ENCODE results near the gene OR52D1.

OR52D1 gene

DNA sequence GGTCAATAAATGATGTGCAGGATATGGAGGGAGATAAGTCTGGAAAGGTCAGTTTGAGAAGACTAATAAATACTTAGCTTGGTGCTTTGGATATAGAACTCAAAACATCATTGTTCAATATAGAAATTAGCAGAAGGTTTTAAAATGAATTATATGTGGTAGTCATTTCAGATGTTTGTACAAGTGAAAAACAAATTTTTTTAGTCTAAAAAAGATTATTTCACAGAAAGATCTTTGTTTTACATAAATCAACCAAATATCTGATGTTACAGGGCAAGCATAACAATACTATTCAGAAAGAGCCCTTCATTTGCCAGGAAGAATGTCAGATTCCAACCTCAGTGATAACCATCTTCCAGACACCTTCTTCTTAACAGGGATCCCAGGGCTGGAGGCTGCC is at the start of gene OR52D1:
Gene OR52D1, plus strand, starts transcription at position 301 of the 400 bp plus-strand sequence. Its CDS starts 22 bp downstream, at position 323.
- DNase-seq (ENCODE audit: low read depth), result no peak

DNA sequence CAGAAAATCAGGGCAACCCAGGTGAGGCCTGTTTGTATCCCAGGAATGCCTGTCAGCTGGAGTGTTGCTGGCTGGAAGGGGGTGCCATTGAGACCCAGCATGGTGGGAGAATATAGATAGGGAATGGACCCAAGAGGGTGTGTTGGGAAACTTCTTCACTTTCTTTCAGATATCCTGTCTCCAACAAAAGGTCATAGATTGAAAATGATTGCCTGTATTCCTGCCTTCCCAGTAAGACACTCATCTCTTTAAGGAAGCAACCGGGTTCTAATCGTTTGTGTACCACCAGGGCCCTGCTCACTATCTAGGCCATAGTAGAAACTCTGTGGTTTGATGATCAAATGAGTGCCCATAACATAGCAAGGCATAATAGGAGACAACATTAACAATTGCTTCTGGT is 47.1 kb upstream of the OR52D1 start, which contains the start of gene OR51I1:
Gene OR51I1, minus strand, starts transcription at position 101 of the 400 bp plus-strand sequence. Its CDS starts 0 bp downstream, at position 101.
- no peak for DNase-seq (ENCODE audit: low read depth)

DNA sequence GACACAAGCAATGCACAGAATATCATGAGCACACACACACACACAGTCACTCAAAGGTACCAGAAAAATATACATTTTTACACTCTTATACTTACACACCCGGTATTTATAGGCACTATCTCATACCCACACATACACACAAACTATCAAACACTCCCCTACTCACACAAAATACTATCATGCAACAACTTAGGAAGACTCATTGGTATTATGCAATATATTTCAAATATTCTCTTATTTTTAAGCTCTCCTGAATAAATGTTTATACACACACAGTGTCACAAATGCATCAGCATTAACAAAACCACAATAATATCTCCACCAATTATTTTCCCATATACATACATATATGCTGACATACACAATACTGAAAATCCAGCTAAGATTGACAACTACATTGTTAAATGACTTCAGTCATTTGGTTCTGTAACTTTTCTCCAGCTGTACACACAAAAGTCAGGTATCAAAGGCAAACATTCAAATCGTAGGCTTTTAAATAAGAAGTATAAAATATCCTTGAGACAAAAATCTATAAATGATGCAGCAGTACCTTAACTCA is 44.6 kb upstream of the OR52D1 start:
- DNase-seq (ENCODE audit: low read depth), result no peak

DNA sequence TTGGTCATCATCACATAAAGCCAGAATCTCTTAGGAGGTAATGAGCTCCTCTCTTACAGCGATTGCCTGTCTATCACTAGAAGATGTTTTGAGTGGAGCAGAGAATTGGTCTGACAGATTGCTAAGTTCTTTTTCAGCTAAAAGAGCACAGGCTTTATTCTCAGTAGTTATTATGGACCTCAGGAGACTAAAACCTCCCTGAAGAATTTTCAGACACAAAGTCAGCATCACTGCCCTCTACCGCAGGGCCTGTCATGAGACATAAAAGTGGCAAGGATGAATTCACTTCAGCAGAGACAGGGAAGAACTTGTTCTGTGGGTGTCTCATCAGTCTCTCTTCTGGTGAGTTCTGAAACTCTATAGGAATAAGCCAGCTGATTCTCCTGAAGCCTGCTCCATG is 39.5 kb upstream of the OR52D1 start, which contains the start of gene OR51I2:
Gene OR51I2, plus strand, starts transcription at position 301 of the 400 bp plus-strand sequence. CDS start 4,166 bp downstream, outside the sequence.
- no peak for DNase-seq (ENCODE audit: low read depth)

DNA sequence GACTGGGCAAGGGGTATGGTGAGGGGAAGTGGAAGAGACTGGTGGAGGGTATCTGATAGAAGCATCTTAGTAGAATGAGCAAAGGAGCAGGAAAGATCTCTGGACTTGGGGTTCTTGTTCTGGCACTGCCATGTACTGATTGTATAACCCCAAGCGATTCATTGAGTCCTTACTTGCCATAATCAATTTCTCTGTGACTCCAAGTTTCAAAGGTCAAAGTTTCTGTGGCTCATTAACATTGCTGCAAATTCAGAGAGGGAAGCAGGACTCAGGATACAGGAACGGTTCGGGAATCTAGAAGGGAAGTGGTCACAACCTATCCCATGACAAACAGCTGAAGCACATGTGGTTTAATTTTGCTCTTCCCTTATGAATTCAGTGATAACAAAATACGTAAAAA is 39.1 kb upstream of the OR52D1 start:
- DNase-seq (ENCODE audit: low read depth), result no peak

DNA sequence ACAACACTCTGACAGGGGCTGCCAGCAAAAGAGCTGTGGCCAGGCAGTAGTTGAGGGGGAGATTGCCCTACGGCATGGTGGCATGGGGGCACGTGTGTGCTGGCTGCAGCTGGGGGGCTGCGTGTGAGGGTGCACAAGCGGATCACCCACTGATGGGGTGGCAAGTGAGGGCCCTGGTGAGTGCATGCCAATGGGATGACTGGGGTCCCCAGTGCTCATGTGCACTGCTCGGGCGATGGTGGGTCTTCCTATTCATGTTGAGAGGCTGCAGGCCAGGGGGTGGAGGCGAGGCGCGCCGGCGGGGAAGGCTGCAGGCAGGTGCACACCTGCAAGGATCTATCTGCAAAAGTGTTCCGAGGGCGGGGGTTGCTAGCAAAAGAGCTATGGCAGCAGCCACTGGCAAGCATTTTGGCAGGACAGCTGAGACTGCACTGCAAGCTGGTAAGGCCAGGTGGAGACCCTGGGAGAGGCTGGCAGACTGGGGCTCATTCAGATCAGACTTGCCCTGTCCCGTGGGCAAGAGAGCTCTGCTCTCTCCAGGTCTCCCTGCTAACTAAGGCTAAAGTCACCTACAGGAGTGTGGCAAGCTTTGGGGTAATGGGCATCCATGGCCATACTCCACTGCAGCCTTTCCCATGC is 27.4 kb upstream of the OR52D1 start:
- no peak for DNase-seq (ENCODE audit: low read depth)

DNA sequence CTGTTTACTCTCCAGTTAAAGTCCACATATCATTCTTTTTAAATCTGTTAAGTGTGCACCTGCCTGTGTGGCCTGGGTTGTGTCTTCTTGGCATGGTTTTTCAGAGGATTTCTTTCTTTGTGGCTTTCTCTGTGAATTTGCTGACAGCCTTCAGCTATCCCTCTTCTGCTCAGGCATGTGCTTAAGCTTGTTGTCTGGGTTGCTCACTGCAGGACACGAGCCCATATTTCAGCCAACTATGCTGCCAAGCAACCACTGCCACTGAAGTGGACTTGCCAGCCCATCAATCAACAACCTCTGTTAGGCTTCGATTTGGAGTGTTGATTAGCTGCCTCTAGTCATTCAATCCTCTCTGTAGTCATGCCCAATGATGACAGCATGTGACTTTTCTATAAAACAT is 21.0 kb upstream of the OR52D1 start:
- DNase-seq (ENCODE audit: low read depth), result no peak

DNA sequence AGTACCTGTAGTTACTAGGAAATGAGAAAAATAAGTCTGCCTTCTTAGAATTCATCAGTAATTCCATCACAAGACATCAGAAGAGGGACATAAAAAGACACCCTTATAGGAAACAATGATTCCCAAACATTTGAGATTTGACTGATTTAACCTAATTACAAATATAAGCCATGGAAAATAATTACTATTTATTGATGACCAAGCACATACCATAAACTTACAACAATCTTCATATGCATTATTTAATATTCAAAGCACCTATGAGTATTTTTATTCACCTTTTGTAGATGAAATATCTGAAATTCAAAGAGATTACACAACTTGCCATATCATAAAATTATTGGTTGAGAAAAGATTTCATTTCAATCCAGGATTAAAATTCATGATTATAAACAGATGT is 14.6 kb upstream of the OR52D1 start:
- no peak for DNase-seq (ENCODE audit: low read depth)

DNA sequence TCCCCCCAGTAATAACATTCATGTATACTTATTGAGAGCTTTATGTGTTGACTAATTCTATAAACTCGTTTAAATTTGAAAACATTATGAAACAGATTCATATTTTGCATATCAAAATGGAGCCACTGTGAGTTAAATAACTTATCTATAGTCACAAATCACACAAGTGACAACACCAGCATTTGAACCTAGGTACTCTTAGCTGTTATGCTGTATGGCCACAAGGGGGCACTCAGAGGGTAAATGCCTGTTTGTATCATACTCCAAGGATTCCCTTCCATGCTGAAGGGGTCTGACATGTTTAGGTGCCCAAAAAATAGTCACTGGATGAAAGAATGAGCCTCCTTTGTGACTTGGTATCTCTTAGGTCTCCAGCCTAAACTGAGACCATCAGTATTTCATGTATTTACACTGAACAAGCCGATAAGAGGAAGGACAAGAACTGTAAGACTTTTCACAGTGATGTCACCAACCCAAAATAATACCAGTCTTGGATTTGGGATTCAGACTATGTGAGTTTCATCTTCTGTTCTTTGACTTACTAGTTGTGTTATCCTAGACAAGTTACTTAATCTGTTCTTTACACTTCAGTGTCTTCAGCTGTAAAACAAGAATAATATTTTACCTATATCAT is 12.2 kb upstream of the OR52D1 start:
- DNase-seq (ENCODE audit: low read depth), result no peak

DNA sequence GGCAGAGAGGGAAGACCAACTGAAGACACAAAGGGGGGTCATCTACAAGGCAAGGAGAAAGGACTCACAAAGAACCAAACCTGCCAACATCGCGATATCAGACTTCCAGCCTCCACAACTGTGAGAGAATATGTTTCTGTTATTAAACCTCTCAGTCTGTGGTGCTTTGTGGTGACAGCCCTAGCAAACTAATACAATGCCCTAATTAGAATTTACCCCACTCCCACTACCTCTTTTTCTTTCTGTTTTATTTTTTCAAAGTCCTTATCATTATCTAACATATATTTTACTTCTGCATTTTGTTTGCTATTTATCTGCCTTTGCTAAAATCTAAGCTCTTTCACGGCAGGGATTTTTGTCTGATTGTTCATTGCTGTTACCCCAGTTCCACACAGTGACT is 2.5 kb upstream of the OR52D1 start:
- DNase-seq (ENCODE audit: low read depth), result no peak

DNA sequence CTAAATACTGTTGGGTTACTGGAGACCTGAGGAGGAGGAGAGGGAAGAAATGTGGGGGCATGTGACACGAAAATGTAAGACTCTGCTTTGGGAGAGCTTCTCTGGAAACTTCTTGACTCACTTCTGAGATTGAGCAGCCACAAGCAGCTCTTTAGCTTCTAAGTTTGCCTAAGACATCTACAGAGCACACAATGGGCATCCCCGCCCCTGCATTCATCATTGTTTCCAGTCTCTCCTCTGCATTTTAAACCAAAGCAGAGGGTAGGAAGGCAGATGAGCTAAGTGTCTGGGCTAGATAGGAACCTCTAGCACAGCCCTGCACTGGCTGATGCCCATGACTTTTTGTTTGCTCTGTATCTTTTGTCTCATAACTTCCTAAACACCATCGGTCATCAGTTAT is 2.1 kb upstream of the OR52D1 start:
- DNase-seq (ENCODE audit: low read depth), result no peak

DNA sequence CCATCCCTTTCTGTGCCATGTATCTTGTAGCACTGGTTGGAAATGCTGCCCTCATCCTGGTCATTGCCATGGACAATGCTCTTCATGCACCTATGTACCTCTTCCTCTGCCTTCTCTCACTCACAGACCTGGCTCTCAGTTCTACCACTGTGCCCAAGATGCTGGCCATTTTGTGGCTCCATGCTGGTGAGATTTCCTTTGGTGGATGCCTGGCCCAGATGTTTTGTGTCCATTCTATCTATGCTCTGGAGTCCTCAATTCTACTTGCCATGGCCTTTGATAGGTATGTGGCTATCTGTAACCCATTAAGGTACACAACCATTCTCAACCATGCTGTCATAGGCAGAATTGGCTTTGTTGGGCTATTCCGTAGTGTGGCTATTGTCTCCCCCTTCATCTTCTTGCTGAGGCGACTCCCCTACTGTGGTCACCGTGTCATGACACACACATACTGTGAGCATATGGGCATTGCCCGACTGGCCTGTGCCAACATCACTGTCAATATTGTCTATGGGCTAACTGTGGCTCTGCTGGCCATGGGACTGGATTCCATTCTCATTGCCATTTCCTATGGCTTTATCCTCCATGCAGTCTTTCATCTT is 414 bp downstream of the OR52D1 start:
- DNase-seq (ENCODE audit: low read depth), result no peak

DNA sequence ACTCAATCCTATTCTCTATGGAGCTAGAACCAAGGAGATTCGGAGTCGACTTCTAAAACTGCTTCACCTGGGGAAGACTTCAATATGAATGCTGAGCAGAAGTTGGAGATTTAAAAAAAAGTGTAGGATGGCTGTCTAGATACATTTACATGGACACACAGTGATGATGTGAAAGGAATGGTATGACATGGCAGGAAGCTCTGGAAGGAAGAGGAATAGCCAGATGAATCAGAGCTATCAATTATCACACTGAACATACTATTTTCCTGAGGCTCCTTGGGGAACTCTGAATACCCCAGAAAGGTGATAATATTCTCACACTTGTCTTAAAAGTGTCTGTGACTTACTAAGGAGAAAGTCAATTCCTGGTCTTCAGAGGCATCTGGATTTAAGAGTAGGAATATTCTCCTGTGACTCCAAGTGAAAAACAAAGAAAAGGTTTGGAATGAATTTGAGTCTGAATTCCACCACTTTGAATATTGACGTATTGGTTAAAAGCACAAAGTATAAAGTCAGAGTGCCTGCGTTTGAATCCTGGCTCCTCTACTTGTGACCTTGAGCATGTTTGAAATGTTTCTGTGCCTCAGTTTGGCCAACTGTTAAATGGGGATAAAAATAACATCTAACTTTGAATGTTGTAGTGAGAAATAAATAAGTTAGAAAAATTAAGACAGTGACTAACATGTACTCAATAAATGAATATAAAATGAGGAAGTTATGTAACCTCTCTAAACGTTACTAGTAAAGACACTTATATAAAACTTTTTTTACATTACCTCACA is 1.3 kb downstream of the OR52D1 start:
- DNase-seq (ENCODE audit: low read depth), result no peak

DNA sequence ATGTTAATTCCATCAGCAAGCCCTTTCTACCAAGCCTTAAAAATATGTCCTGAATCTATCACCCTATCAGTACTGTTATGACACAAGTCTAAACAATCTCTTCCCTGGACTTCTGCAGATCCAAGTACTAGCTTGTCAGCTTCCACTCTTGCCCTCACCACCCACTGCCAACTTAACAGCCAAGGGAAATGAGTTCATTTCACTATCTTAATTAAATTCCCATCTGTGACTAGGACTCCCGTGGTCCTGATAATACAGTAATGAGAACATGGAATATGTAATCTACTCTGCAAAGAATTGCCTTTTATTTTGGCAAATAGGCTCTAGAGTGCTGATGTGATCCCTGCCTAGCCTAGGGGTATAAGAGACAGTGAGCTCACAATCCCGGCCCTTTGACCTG is 11.2 kb downstream of the OR52D1 start:
- DNase-seq (ENCODE audit: low read depth), result no peak

DNA sequence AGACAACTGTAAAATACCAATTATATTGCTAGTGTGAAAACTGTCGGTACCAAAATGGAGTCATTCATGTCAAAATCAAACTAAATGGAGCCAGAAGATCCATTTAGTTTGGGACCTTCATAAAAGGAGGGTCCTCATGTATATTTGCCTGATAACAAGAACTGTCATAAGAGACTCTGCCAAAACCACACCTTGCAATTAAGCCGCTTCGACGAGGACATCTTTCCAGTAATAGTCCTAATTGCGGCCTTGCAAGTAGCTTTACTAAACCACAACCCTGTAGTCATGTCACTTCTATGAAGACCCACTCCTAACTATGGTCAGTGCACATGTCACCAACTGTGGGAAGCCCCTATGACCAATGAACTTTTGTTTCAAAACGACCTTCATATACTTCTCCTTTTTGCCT is 11.9 kb downstream of the OR52D1 start:
- DNase-seq (ENCODE audit: low read depth), result no peak

DNA sequence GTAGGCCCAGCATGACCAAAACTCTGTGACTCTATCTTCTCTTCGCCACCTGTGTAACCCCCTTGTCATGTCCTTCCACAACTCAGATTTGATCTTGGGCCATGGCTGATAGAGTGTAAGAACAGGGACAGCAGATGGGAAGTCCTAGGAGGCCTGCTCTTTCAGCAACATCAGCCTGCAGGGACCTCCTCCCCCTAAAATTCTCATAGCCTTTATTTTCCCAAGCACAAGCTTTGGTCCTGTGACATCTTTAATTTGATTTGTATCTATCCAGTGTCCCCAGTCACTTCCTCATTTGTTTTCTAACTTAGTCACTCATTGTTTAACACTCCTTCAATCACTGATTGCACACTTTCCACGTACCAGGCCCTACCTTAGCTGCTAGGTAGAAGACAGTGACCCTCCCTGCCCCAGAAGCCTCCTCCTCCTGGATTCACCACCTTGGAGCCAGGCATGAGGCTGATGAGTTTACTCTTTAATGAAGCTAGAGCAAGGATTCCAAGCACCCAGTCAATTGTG is 16.0 kb downstream of the OR52D1 start:
- DNase-seq (ENCODE audit: low read depth), result no peak

DNA sequence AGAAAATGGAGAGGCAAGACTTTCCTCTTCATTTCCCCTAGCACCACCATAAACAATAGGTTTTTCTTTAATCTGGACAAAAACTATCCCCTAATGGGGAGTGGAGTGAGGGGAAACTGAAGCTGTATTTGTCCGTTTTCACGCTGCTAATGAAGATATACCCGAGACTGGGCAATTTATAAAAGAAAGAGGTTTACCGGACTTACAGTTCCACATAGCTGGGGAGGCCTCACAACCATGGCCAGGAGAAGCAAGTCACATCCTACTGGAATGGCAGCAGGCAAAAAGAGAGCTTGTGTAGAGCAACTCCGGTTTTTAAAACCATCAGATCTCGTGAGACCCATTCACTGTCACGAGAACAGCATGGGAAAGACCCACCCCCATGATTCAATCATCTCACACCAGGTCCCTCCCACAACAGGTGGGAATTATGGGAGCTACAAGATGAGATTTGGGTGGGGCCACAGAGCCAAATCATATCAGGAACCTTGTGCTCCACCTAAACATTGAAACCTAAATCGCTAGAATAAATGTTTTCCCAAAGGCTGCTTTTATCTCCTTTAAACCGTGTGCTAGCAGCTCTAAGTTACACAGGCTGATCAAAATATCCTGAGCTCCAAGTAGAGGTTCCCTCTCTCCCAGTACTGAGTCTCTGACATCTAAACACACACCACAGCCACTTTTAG is 17.0 kb downstream of the OR52D1 start:
- DNase-seq (ENCODE audit: low read depth), result no peak

DNA sequence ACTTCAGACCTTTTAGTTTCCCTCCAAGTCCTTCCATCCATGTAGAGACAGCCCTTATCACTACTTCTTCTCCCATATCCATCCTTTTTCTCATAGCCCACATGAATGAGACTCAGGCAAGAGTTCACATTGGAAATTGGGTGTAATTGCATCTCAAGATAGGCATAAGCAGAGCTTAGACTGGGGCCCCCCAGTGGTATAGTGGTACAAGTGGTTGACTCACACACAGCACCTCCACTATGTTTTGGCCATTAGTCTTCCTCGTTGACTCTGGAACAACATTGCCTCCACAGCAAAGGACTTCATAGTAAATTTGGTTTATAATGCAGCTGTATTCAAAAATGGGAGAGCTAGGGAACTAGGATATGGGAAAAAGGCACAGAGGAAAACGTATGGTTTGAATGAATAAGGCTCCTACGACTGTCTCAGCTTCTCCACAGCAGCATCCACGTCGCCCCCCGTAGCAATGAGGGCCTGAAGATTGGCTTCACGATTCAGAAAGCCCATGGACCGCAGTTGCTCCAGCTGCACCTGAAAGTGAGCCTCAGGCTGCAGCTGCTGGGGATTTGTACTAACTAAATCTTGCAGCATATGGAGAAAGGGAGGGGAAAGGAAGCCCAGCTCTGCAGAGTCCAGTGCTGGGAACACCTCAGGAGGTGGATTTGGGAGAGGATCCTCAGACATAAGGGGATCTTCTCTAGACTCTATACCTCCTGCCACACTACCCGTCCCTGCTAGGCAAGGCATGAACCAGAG is 18.9 kb downstream of the OR52D1 start:
- DNase-seq (ENCODE audit: low read depth), result no peak

DNA sequence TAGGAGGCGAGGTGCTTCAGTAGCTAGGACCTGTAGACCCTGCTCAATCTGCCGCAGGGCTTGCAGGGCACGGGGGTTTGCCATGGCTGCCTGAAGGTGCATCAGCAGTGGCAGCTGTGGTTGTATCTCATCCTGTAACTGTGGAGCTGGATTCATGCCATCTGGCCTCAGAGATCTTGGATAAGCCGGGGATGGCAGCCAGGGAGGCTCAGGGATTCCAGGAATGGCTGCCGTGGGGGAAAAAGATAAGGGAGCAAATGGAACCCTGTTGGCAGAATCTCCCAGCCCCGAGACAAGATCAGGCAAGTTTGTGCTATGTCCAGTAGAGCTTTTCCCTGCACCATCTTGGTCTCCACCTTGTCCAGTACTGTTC is 19.4 kb downstream of the OR52D1 start:
- no peak for DNase-seq (ENCODE audit: low read depth)

DNA sequence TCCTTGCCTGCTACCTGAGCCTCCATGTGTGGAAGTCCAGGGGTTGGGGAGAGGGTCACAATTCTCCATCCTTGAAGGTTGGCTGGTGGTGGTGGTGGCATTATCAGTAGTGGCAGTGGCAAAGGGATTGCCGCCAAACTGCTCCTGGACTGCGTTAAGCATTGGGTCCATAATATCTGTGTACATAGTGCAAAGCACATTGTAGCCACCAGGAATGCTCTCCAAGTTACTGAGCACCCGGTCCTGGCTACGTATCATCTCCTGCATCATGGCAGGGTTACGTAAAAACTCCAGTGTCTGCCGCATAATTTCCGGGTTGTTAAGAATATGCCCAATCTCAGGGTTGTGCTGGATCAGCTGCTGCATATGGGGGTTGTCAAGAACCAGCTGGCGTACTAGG is 20.1 kb downstream of the OR52D1 start:
- no peak for DNase-seq (ENCODE audit: low read depth)

DNA sequence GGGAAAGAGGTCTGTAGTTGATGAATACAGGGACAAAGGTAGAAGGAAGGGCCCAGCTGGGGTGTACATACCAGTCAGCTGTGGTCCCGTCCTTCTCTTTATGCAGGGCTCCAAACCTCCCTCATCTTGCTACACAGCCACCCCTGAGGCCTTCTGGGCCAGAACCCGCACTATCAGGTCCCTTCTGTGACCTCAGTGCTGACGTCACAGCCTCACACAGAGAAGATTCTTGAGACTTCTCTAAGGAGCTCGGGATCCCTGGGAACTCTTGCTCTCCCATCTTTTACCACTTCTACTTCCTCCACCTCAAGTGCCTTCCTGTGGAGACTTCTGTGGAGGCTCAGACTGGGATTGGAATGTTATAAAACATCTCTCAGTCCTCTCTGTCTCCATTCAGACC is 21.3 kb downstream of the OR52D1 start, which contains the start of gene UBQLN3:
Gene UBQLN3, minus strand, starts transcription at position 155 of the 400 bp plus-strand sequence. CDS start 399 bp downstream, outside the sequence.
- no peak for DNase-seq (ENCODE audit: low read depth)
